HS-27A (cell line): ENCODE data around the gene JAKMIP1.

Experiments used
- DNase-seq: peaks from one replicate; pipeline ENCODE4 v3.0.0-alpha.2; 2012; ENCODE audit warnings: low read depth, missing footprints

The JAKMIP1 gene

DNA sequence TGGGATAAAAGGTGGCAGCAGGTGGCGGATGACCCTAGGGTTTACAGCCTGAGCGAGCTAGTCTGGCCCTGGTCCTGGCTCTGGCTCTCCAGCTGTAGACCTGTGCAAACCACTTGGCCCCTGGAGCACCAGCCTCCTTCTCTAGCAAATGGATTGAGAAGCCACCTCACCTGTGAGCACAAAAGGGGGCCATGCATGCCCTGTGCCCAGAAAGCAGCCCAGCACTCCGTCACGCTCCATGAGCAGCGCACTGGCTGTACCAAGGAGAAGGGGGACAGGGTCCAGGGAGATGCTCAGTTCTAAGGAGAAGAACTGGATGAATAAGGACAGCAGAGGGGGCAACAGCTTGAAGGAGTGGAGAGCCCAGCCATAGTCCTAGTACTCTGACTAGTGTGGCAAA, 135.2 kb downstream of the JAKMIP1 start:
- DNase-seq: no peak

DNA sequence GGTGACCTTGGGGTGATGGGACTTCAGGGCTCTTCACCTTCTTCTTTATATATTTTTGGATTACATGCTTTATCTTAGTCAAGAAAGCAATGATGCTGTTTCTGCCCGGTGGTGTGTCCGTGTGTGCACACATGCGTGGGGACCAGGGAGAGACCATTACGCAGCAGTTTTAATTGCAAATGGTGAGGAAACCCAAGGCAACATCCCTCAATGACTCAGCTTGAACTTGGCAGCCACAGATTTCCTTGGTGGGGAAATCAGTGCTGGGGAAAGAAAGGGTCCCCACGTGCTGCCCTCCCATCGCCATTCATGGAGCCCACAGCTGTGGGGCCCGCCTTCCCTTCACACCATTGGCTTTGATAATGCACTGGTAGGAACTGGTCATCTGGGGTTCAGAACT, 136.0 kb downstream of the JAKMIP1 start:
- DNase-seq: no peak

DNA sequence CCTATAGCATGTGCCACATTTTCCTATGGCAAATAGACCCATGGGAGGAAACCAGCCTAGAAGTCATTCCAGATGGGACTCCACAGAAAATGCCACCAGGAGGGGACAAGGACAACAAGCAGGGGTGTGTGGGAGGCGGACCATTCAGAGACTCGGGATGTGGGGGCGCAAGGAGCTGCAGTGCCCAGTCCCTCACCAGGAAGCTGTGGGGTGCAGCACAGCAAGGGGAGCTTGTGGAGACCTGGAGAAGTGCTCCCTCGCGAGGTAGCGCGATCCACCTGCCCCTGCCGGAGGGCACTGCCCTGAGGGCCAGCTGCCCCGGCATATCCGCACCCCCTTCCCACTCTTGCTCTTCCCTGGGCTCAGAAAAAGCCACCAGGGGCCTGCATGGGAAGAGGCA, 136.7 kb downstream of the JAKMIP1 start:
- no peak for DNase-seq

DNA sequence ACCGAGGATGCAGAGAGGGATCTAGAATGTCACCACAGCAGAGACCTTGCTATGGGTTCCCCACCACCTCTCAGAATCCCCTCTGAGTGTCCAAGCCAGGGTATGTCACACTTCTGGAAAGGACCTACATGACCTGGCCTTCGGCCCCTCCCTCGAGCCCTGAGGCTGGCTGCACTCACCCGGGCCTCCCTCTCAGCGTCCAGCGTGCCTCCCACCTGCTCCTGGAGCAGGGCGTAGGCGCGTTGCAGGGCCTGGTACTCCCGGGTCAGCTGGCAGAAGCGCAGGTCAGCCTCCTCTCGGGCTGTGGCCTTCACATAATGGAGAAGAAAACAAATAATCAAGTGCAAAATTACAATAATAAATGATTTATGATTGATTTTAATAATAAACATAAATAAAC, 138.2 kb downstream of the JAKMIP1 start:
- DNase-seq: no peak

DNA sequence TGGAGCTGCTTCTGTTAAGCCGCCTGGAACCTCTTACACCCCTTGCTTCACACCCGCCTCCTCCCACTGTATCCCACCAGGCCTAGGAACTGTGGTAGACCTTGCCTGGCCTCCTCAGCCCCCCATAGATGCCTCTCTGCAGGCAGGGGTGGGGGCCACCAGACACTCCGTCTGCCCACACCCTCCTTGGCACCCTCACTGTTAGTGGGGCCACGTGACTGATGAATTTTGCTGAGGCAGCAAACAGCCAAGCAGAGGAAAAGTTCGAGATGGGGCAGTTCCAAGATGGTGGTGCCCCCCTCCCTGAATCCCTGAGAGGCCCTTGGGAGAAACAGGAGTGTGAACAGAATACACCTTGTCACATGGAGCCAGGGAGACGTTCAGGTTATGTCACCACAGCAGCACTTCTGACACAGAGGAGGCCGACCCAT, 141.0 kb downstream of the JAKMIP1 start:
- no peak for DNase-seq

DNA sequence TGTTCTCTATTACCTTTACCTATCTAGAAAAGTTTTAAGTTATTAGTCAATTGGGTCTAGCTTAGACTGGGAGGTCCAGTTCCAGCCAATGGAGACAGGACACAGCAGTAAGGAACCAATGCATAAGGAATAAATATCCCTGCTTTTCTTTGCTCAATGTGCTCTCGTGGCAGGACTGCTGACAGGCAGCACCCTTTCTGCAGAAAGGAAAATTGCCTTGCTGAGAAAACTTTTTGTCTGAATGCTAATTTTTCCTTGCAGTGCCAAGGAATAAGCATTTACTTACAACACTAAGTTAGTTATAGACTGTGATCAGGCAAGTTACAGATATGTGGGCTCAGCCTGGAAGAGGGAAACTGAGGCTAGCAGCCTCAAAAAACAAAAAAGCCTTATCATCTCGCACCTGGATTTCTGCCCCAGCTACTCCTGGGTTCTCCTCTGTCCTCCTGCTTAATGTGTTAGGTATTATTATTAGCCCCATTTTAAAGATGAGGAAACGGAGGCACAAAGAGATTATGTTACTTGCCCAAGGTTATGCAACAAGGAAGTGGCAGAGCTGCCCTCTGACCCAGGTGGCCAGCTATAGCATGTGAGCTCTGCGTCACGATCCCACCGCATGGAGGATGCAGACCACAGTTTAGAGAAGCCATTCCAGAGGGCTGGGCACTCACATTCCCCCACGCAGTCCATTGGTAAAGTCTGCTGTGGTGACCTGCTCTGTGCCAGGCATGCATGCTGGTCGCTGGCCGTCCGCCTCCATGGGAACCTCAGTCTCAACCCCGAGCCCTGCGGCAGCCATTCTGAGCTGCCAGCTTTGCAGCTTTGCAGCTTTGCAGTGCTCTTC, 141.6 kb downstream of the JAKMIP1 start:
- no peak for DNase-seq

DNA sequence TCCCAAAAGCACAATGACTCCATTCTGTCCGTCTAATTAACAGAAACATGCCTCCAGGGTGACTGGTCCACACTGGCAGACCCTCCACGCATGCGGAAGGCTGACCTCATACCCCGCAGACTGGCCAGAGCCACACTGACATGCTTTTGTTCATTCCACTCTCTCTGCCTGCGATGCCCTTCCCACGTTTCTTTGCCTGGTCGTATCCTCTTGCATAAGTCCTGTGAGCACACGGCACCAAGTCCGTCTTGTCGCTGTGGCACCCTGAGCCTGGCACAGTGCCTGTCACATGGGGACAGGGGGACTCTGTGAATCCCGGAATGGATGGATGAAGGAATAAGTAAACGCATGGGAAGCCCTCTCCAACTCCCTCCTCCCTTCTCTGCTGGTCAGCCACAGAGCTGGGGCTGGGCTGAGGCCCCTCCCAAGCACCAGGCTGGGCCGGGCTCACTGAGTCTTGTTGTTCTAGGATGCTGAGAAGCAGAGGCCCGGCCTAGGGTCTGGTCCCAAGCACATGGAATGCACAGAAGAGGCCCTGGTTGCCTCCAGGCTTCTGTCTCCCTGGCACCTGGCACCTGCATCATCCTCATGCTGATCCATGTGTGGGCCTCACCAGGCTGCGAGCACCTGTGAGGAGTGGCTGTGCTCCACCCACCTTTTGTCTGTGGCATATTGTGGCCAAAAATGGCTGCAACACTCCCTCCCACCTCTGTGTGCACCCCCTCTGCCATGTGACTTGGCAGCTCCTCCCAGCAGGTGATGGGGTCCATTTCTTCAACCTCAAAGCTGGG, 143.2 kb downstream of the JAKMIP1 start:
- DNase-seq: no peak

DNA sequence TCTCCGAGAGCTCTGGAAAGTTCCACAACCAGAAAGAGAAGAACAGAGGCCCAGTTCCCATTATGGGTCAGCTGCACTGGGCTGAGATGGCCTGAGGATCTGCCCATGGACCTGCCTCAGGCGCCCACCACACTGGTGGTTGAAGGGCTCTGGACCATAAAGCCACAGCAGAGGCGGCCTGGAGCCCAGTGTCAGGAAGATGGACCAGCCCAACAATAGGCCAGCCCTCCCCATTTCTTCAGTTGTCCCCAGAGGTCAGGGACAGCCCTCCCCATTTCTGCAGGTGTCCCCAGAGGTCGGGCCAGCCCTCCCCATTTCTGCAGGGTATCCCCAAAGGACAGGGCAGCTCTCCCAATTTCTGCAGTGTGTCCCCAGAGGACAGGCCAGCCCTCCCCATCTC, 144.9 kb downstream of the JAKMIP1 start:
- no peak for DNase-seq

DNA sequence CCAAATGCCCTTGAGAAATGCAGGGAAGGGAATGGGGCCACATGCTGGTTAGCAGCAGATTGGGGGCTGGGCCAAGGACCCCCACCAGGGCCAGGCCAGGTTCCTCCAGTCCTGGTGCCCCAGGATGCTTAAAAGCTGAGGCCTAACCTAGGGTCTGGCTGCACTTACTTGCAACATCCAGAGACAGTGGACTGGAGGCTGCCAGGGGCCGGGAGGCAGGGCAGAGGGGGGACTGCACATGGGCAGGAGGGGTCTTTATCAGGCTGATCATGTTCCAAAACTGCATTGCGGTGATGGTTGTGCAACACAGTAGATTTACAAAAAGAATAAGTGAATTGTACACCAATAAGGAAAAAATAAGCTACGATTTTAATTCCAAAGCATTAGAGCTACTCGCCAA, 145.3 kb downstream of the JAKMIP1 start:
- DNase-seq: no peak

DNA sequence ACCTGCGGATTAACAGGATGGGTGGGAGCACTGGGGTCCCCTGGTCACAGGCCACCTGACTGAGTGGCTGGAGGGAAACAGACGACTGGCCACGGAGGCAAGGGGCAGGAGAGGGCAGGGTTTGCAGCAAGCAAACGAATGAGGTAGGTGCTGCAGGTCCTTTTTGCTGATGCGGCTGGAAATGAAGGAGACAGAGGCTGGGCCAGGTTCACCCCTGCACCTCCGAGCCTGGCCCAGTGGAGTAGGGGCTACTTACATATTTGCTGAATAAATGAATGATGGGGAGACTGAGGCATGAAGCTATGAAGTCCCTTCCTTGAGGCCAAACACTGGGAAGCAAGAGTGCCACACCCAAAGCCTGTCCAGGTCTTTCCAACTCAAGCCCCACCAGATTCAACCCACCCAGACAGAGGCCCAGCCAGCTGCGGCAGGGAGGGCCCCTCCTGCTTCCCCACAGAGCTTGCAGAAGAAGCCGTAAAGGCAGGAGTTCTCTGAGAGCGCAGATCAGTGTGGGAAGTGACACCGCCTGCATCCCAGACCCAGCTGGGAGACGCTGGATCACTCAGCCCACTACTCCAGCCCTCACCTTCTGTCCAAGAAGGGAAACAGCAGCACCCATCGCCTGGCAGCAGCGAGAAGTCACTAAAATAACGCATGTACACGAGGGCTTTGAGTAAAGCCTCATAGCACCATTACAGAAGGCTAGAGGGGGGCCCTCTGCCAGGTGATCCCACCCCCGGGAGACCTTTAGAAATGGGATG, 146.0 kb downstream of the JAKMIP1 start:
- no peak for DNase-seq

DNA sequence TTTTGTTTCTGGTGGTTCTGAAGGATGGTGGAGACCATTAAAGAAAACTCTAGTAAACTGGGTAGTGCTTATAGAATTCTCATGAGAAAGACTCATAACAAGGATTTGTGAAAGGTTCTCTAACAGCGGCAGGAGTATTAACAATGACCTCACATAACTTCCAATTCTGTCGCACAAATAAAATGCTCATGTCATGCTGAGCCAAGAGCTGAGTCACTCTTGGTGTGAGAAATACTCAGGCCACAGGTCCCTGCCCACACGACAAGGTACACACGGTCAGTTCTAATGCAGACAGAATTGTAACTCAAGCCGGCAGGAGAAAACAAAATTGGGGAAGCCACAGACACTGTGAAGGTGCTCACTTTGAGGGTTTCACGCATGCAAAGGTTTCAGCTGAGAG, 147.7 kb downstream of the JAKMIP1 start:
- no peak for DNase-seq

DNA sequence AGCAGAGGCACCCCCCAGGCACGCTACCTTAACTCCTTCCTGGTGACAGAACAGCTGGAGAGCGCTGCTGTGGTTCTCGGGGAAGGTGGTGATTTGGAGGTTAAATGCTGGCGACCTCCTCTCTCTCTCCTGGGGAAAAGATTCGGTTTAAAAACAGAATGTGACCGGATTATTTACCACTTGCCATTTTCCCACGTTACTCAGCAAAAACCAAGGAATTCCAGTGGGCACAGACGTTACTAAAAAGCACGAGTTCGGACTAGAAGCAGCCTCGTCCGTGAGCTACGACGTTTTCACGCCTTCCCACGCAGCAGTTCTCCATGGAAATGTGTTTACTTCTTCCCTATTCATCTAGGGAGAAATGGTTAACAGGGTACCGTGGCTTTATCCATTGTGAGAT, 149.8 kb downstream of the JAKMIP1 start:
- DNase-seq: no peak

DNA sequence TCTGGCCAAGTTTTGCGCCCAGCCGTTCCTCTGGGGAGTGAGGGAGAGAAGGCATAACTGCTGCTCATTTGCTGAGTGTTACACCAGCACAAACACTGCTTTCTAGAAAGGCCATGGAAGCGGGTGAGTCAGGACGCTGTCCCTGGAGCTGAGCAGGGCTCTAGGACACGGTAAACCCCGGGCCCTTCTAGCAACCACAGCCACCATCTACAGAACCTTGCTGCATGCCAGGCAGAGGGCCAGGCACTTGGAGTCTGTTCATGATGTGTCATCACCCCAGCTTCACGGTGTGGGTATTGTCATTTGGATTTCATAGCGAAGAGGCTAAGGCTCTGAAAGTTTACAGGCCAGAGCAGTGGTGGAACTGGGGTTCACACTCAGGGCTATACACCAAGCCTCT, 150.4 kb downstream of the JAKMIP1 start:
- DNase-seq: no peak

DNA sequence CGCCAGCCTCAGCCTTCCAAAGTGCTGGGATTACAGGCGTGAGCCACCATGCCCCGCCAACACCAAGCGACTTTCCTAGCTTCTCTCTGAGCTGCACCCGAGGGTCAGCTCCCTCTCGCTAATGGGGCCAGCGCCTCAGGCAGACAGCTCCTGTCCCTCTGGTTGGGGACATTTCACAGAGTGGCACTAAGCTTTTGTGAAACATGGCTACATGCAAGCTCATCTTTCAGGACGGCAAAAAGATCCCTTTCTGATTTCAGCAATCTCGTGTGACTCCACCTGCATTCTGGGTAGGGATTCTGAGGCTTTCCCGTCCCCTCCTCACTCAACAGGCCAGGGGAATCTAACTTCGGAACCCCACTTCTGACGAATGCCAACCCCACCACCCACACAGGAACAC, 151.1 kb downstream of the JAKMIP1 start:
- no peak for DNase-seq

DNA sequence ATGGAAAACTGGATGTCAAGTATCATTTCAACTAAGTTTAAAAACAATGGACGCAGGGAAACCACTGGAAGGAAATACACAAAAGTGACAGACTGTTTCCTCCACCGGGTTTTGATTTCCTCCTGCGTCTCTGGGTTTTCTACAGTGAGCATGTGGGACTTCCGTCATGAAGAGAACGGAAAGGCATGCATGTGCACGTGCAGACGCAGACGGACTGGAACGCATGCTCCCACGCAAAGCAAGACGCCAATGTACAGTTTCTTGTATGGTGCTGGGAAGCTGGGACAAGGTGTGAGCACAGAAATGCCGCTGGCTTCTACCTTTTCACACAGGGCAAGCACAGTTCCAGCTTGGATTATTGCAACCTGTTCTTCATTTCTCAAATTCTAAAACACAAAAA, 151.8 kb downstream of the JAKMIP1 start:
- DNase-seq: no peak

DNA sequence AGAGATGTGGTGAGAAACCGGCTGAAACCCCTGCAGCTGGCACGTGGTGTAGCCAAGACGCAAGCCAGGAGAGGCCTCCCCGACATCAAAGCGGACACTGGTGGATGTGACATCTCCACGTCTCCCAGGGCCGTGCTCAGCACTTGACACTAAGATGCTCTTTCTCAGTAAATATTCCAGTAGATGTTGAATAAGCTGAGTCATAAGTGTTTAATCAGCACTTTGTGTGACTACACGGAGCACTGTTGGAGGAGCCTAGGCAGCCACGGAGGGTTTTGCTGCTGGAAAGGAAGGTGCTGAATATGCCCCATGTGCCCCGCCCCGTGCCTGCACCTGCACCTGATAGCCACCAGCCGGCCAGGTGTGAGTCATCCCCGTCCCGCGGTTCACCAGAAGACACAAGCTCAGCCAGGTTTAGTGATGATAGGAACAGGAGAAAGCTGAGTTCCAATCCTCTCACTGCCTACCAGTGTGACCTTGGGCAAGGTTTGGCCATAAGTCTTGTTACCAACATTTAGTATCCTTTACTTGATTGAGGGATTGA, 153.1 kb downstream of the JAKMIP1 start:
- no peak for DNase-seq

DNA sequence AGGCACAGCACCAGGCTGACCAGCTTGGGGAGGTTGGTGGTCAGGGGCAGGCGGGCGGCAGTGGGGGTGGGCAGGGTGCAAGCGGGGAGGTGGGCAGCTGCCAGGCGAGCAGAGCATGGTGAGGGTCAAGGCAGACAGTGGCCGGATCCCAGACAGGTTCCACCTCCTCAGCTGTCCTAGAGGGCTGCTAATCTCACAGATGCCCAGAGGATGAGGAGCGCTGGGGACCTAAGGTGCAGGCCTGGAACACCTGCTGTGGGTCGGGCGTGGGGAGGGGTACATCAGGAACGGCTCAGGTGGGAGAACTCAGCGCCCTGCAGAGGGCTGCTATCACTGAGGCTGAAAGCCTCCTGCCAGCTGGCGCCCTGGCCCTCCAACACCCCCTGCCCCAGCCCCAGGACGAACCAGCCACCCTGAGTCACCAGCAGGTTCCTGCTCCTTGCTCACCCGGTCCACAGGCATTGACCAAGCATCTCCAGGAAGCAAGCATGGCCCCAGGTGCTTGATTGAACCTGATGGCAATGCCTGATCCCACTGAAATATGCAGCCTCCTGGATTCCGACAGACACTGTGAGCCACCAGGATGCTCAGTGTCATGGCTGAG, 153.7 kb downstream of the JAKMIP1 start:
- no peak for DNase-seq

DNA sequence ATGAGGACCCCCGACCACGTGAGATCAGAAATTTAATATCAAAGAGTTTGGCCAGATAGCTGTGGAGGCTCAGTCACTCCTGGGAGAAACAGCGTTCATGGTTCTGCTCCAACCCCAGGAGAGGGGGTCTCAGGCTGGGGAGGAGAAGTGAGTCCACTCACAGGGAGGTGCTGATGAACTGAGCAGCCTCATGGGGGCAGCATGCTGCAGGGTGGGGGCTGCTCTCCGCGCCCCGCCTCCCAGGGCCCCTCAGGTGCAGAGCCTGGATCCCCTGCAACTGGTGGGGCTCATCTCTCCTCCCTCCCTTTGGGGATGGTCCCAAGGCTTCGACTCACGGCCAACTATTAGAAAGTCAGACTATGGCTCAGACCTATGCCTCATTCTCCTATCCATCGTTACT, 155.5 kb downstream of the JAKMIP1 start:
- DNase-seq: no peak

DNA sequence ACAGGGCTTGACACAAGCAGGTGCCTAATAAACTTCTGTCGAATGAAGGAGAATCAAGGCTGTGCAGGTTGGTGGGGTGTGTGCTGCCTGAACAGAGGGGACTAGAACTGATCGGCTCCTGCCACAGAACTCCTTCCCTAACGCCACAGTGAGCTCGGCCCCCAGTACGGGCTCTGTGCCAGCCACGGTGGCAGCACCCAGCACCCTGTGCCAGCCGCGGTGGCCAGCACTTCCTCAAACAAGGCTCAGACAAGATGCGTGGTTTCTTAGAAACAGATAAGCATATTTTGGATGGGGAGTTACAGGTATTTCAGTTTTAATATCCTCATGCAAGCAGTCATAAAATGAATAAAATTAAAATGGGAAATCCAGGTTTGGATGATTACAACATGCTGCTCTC, 156.1 kb downstream of the JAKMIP1 start:
- no peak for DNase-seq

DNA sequence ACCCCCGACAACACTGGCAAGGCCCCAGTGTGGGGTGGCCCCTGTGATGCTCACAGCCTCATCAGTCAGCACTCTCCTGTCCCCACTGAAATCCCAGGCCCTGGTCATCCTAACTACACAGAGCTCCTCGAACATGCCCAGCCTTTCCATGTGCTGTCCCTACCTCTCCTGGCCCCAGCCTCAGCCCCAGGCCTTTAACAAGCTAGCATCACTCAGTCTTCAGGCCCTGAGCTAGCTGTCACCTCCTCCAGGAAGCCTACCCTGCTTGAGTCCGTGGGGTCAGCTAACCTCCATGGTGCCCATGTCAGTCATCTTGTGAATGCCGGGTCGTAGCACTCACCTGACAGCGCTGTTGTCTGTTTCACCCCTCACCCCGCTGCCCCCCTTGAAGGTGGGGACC, 156.5 kb downstream of the JAKMIP1 start:
- no peak for DNase-seq

DNA sequence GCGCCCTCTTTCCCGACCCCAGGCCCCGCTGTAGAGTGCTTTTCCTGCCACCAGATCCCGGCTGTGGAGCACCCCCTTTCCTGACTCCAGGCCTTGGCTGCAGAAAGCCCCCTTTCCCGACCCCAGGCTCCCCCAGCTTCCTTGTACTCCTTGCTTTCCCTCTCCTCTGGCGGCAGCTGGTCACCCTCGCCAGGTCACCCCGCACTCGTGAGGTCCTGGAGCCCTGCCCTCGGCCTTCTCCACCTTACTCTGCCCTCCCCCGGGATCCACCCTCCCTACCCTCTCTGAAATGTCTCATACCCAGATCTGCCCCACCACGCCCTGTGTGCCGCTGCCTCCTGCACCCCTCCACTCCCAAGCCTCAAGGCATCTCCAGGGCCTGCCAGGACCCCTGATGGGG, 157.2 kb downstream of the JAKMIP1 start:
- DNase-seq: no peak
